ENCODE measurements around the gene E2F3.

Gene E2F3

GRCh38 chr6:20401205-20402091 lies at the start of gene E2F3:
E2F3 (plus strand) TSS chr6:20401879; CDS start chr6:20402233, 354 bp downstream.
- Mint-ChIP-seq H3K4me3 (peak within 1 kb of the TSS; percentile 94), H3K27ac (peak within 1 kb of the TSS; percentile 93), H3K9me3 (no peaks in the 10 kb centered on the region), H3K4me1 (ENCODE audit: low read depth) (peaks cover 45% of the 10 kb centered on the region), H3K36me3 (ENCODE audit: low read depth) (peaks cover 14% of the 10 kb centered on the region), H3K27me3 (ENCODE audit: low read depth) (peaks cover 3% of the 10 kb centered on the region)

- peaks cover 29% of the 10 kb centered on the region for H3K9me3 Mint-ChIP-seq
- H3K4me3 Mint-ChIP-seq: no peak overlapping the region
- H3K36me3 Mint-ChIP-seq (ENCODE audit: low read depth): peaks cover 5% of the 10 kb centered on the region
- peaks cover 12% of the 10 kb centered on the region for H3K4me1 Mint-ChIP-seq (ENCODE audit: low read depth)
- peaks cover 17% of the 10 kb centered on the region for H3K27me3 Mint-ChIP-seq (ENCODE audit: low read depth)
- H3K27ac Mint-ChIP-seq: no peak overlapping the region
Observed at GRCh38 chr6:20352346-20352745, 49.3 kb upstream of the E2F3 start.

GRCh38 chr6:20353134-20353533 lies 48.5 kb upstream of the E2F3 start:
- H3K27me3 Mint-ChIP-seq (ENCODE audit: low read depth): peaks cover 14% of the 10 kb centered on the region
- peaks cover 5% of the 10 kb centered on the region for H3K36me3 Mint-ChIP-seq (ENCODE audit: low read depth)
- H3K27ac Mint-ChIP-seq: no peak overlapping the region
- peaks cover 11% of the 10 kb centered on the region for H3K4me1 Mint-ChIP-seq (ENCODE audit: low read depth)
- H3K9me3 Mint-ChIP-seq: peaks cover 32% of the 10 kb centered on the region
- no peak overlapping the region for H3K4me3 Mint-ChIP-seq

GRCh38 chr6:20354366-20354765 lies 47.3 kb upstream of the E2F3 start:
- Mint-ChIP-seq H3K4me3 (no peak overlapping the region), H3K36me3 (ENCODE audit: low read depth) (peaks cover 5% of the 10 kb centered on the region), H3K27me3 (ENCODE audit: low read depth) (peaks cover 14% of the 10 kb centered on the region), H3K9me3 (peaks cover 32% of the 10 kb centered on the region), H3K4me1 (ENCODE audit: low read depth) (peaks cover 11% of the 10 kb centered on the region), H3K27ac (no peak overlapping the region)

- no peak overlapping the region for H3K4me3 Mint-ChIP-seq
Observed at GRCh38 chr6:20360471-20361119, 41.1 kb upstream of the E2F3 start.

GRCh38 chr6:20362623-20363022 lies 39.1 kb upstream of the E2F3 start:
- peaks cover 31% of the 10 kb centered on the region for H3K4me1 Mint-ChIP-seq (ENCODE audit: low read depth)
- H3K4me3 Mint-ChIP-seq: no peak overlapping the region
- peaks cover 5% of the 10 kb centered on the region for H3K36me3 Mint-ChIP-seq (ENCODE audit: low read depth)
- H3K27ac Mint-ChIP-seq: no peak overlapping the region
- H3K27me3 Mint-ChIP-seq (ENCODE audit: low read depth): peaks cover 5% of the 10 kb centered on the region
- peaks cover 7% of the 10 kb centered on the region for H3K9me3 Mint-ChIP-seq

More at GRCh38 chr6:20360471-20361119, 41.1 kb upstream of the E2F3 start:
- Mint-ChIP-seq H3K27me3 (ENCODE audit: low read depth) (peaks cover 11% of the 10 kb centered on the region), H3K4me1 (ENCODE audit: low read depth) (peaks cover 12% of the 10 kb centered on the region), H3K9me3 (peaks cover 12% of the 10 kb centered on the region), H3K36me3 (ENCODE audit: low read depth) (peaks cover 7% of the 10 kb centered on the region), H3K27ac (no peak overlapping the region)

- Mint-ChIP-seq H3K27ac (no peak overlapping the region), H3K9me3 (peaks cover 4% of the 10 kb centered on the region), H3K27me3 (ENCODE audit: low read depth) (peaks cover 5% of the 10 kb centered on the region), H3K4me3 (no peak overlapping the region), H3K4me1 (ENCODE audit: low read depth) (peaks cover 40% of the 10 kb centered on the region), H3K36me3 (ENCODE audit: low read depth) (peaks cover 5% of the 10 kb centered on the region)
Observed at GRCh38 chr6:20364327-20364726, 37.4 kb upstream of the E2F3 start.

GRCh38 chr6:20365456-20365855 lies 36.2 kb upstream of the E2F3 start:
- peaks cover 4% of the 10 kb centered on the region for H3K9me3 Mint-ChIP-seq
- peak overlapping the region; percentile 96 for H3K27ac Mint-ChIP-seq
- H3K4me3 Mint-ChIP-seq: peak overlapping the region; percentile 57
- H3K27me3 Mint-ChIP-seq (ENCODE audit: low read depth): no peaks in the 10 kb centered on the region
- peaks cover 13% of the 10 kb centered on the region for H3K36me3 Mint-ChIP-seq (ENCODE audit: low read depth)
- peaks cover 48% of the 10 kb centered on the region for H3K4me1 Mint-ChIP-seq (ENCODE audit: low read depth)

- Mint-ChIP-seq H3K9me3 (peaks cover 7% of the 10 kb centered on the region), H3K4me1 (ENCODE audit: low read depth) (peaks cover 54% of the 10 kb centered on the region), H3K27ac (peak overlapping the region; percentile 96), H3K36me3 (ENCODE audit: low read depth) (peaks cover 13% of the 10 kb centered on the region), H3K27me3 (ENCODE audit: low read depth) (no peaks in the 10 kb centered on the region), H3K4me3 (peak overlapping the region; percentile 57)
Observed at GRCh38 chr6:20366082-20366830, 35.4 kb upstream of the E2F3 start.

GRCh38 chr6:20367743-20368485 lies 33.8 kb upstream of the E2F3 start:
- H3K4me3 Mint-ChIP-seq: peak overlapping the region; percentile 18
- H3K9me3 Mint-ChIP-seq: peaks cover 17% of the 10 kb centered on the region
- no peaks in the 10 kb centered on the region for H3K27me3 Mint-ChIP-seq (ENCODE audit: low read depth)
- H3K4me1 Mint-ChIP-seq (ENCODE audit: low read depth): peaks cover 54% of the 10 kb centered on the region
- peaks cover 17% of the 10 kb centered on the region for H3K36me3 Mint-ChIP-seq (ENCODE audit: low read depth)
- peak overlapping the region; percentile 96 for H3K27ac Mint-ChIP-seq

GRCh38 chr6:20370393-20370792 lies 31.3 kb upstream of the E2F3 start:
- Mint-ChIP-seq H3K27ac (peak overlapping the region; percentile 81), H3K36me3 (ENCODE audit: low read depth) (peaks cover 12% of the 10 kb centered on the region), H3K9me3 (peaks cover 13% of the 10 kb centered on the region), H3K4me1 (ENCODE audit: low read depth) (peaks cover 48% of the 10 kb centered on the region), H3K27me3 (ENCODE audit: low read depth) (no peaks in the 10 kb centered on the region), H3K4me3 (peak overlapping the region; percentile 55)

GRCh38 chr6:20370801-20371200 lies 30.9 kb upstream of the E2F3 start:
- H3K4me1 Mint-ChIP-seq (ENCODE audit: low read depth): peaks cover 44% of the 10 kb centered on the region
- peak overlapping the region; percentile 81 for H3K27ac Mint-ChIP-seq
- no peaks in the 10 kb centered on the region for H3K27me3 Mint-ChIP-seq (ENCODE audit: low read depth)
- peaks cover 12% of the 10 kb centered on the region for H3K36me3 Mint-ChIP-seq (ENCODE audit: low read depth)
- H3K4me3 Mint-ChIP-seq: peak overlapping the region; percentile 55
- H3K9me3 Mint-ChIP-seq: peaks cover 13% of the 10 kb centered on the region

- H3K4me3 Mint-ChIP-seq: no peak overlapping the region
- peaks cover 4% of the 10 kb centered on the region for H3K36me3 Mint-ChIP-seq (ENCODE audit: low read depth)
- H3K4me1 Mint-ChIP-seq (ENCODE audit: low read depth): peaks cover 18% of the 10 kb centered on the region
- peaks cover 13% of the 10 kb centered on the region for H3K9me3 Mint-ChIP-seq
- H3K27me3 Mint-ChIP-seq (ENCODE audit: low read depth): no peaks in the 10 kb centered on the region
- no peak overlapping the region for H3K27ac Mint-ChIP-seq
Observed at GRCh38 chr6:20375436-20375835, 26.2 kb upstream of the E2F3 start.
